DOHH2 (cell line): ENCODE data around the gene PHKG2.
A peak's percentile ranks its signal among the peaks of the same experiment; 100 is the strongest.

Experiments
- H3F3A ChIP-seq: fragments of 200-600 bp; sonication (generic), shearing (Covaris generic); 2 replicates; pipeline ENCODE4 v1.6.0; 2016; ENCODE audit warnings: antibody characterized with exemption, mild to moderate bottlenecking; ENCODE audit not compliant: control insufficient read depth, insufficient read depth
- H3K27ac ChIP-seq: fragments of 200-600 bp; sonication (generic); 2 replicates; pipeline ENCODE4 v1.5.1; 2014; ENCODE audit warnings: low read depth, mild to moderate bottlenecking, low read length, moderate library complexity
- H3K27me3 ChIP-seq: fragments of 200-600 bp; sonication (generic); 2 replicates; pipeline ENCODE4 v1.6.1; 2014; ENCODE audit warnings: mild to moderate bottlenecking, low read length, mixed read lengths; ENCODE audit not compliant: control insufficient read depth
- H3K36me3 ChIP-seq: fragments of 200-600 bp; sonication (generic); 2 replicates; pipeline ENCODE4 v1.6.1; 2014; ENCODE audit warnings: mild to moderate bottlenecking, low read length, moderate library complexity, mixed read lengths; ENCODE audit not compliant: control insufficient read depth
- H3K4me1 ChIP-seq: fragments of 200-600 bp; sonication (generic); 2 replicates; pipeline ENCODE4 v1.6.1; 2014; ENCODE audit warnings: mild to moderate bottlenecking, low read length, mixed read lengths; ENCODE audit not compliant: control insufficient read depth
- H3K4me2 ChIP-seq: fragments of 200-600 bp; sonication (generic); 2 replicates; pipeline ENCODE4 v1.6.0; 2014; ENCODE audit warnings: mild to moderate bottlenecking, low read length, moderate library complexity
- H3K4me3 ChIP-seq: fragments of 200-600 bp; sonication (generic); 2 replicates; pipeline ENCODE4 v1.5.1; 2014; ENCODE audit warnings: mild to moderate bottlenecking, low read length, mixed read lengths
- H3K79me2 ChIP-seq: fragments of 200-600 bp; sonication (generic); 2 replicates; pipeline ENCODE4 v1.6.1; 2014; ENCODE audit warnings: mild to moderate bottlenecking, low read length, mixed read lengths; ENCODE audit not compliant: control insufficient read depth
- H3K9me2 ChIP-seq: fragments of 200-600 bp; sonication (generic); replicated peaks from 2 replicates; pipeline ENCODE4 v1.6.1; 2014; ENCODE audit warnings: mild to moderate bottlenecking, low read length, mixed read lengths; ENCODE audit not compliant: control insufficient read depth
- H3K9me3 ChIP-seq: fragments of 200-600 bp; sonication (generic); 2 replicates; pipeline ENCODE4 v1.6.1; 2014; ENCODE audit warnings: antibody characterized with exemption, low read length, mixed read lengths; ENCODE audit not compliant: control insufficient read depth, insufficient read depth
- H4K20me1 ChIP-seq: fragments of 200-600 bp; sonication (generic); 2 replicates; pipeline ENCODE4 v1.6.0; 2014; ENCODE audit warnings: low read depth, mild to moderate bottlenecking, antibody characterized with exemption, low read length, moderate library complexity; ENCODE audit not compliant: control insufficient read depth, insufficient read depth
- CTCF ChIP-seq: fragments of 200-600 bp; sonication (generic); IDR thresholded peaks from one replicate; pipeline ENCODE4 v1.5.1; 2014; ENCODE audit warnings: antibody characterized with exemption, mild to moderate bottlenecking, low read depth, low read length; ENCODE audit not compliant: poor library complexity, severe bottlenecking
- EZH2phosphoT487 ChIP-seq: fragments of 200-600 bp; sonication (generic); IDR thresholded peaks from 2 replicates; pipeline ENCODE4 v1.6.1; 2017; ENCODE audit warnings: borderline replicate concordance, mild to moderate bottlenecking, antibody characterized with exemption, low read length, moderate library complexity, mixed read lengths

PHKG2 gene

GRCh38 chr16:30773826-30774225 lies 25.6 kb downstream of the PHKG2 start:
- Histone ChIP-seq H3K4me3 (no peak overlapping the region), H3K79me2 (peaks cover 12% of the 10 kb centered on the region), H3K9me2 (no peaks in the 10 kb centered on the region), H3F3A (peaks cover 7% of the 10 kb centered on the region; the same call in 1 of the 2 replicates), H3K4me2 (no peak overlapping the region), H3K27ac (no peak overlapping the region), H3K9me3 (no peaks in the 10 kb centered on the region), H3K4me1 (peaks cover 19% of the 10 kb centered on the region), H3K36me3 (peaks cover 62% of the 10 kb centered on the region), H3K27me3 (no peaks in the 10 kb centered on the region), H4K20me1 (no peaks in the 10 kb centered on the region)
- TF ChIP-seq CTCF = no peak
- no peak for TF ChIP-seq EZH2phosphoT487

- Histone ChIP-seq H3K9me3 (no peaks in the 10 kb centered on the region), H4K20me1 (no peaks in the 10 kb centered on the region), H3F3A (peaks cover 7% of the 10 kb centered on the region; the same call in 1 of the 2 replicates), H3K9me2 (no peaks in the 10 kb centered on the region), H3K36me3 (peaks cover 55% of the 10 kb centered on the region), H3K27ac (no peak overlapping the region), H3K4me1 (peaks cover 19% of the 10 kb centered on the region), H3K79me2 (peaks cover 12% of the 10 kb centered on the region), H3K4me2 (peak overlapping the region; percentile 80), H3K4me3 (peak overlapping the region; percentile 83), H3K27me3 (no peaks in the 10 kb centered on the region)
- TF ChIP-seq EZH2phosphoT487 = no peak
- TF ChIP-seq CTCF = no peak
Measured at GRCh38 chr16:30774367-30775130, 26.3 kb downstream of the PHKG2 start.

DNA sequence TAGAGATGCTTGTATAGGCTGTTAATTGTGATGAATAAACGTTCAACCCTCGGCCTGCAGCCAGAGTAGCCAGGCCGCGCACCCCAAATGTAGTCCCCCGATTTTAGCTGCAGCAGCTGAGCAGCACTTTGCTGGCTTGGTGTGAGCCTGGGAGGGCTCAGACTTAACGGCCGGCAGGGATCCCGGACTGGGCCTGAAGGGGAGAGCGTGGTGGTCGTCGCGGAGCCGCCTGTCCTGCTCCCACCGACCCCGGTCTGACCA lies 26.8 kb downstream of the PHKG2 start:
- TF ChIP-seq EZH2phosphoT487 (no peak), CTCF (no peak)
- Histone ChIP-seq H4K20me1 (no peaks in the 10 kb centered on the region), H3K4me3 (peak overlapping the region; percentile 83), H3K36me3 (peaks cover 52% of the 10 kb centered on the region), H3F3A (peaks cover 7% of the 10 kb centered on the region; the same call in 1 of the 2 replicates), H3K27ac (peak overlapping the region; percentile 56; the same call in 1 of the 2 replicates), H3K4me2 (peak overlapping the region; percentile 80), H3K79me2 (peaks cover 12% of the 10 kb centered on the region), H3K9me3 (no peaks in the 10 kb centered on the region), H3K4me1 (peaks cover 19% of the 10 kb centered on the region), H3K9me2 (no peaks in the 10 kb centered on the region), H3K27me3 (no peaks in the 10 kb centered on the region)
